Fibroblast of mammary gland (primary cell): ENCODE results near the gene MYLK4.
A peak's percentile ranks its signal among the peaks of the same experiment; 100 is the strongest.

ENCODE experiments used
- DNase-seq: peaks from one replicate; pipeline ENCODE4 v3.0.0-alpha.2; 2010; ENCODE audit warnings: low read depth
- H3K4me3 ChIP-seq: 2 replicates; pipeline ENCODE4 v1.5.1; 2011; ENCODE audit warnings: low read depth, mild to moderate bottlenecking, low read length, moderate library complexity; ENCODE audit not compliant: control insufficient read depth
- TF ChIP-seq, protein P1 (sequence below): conservative IDR thresholded peaks from 2 replicates; pipeline ENCODE4 v1.5.1; 2011; ENCODE audit warnings: low read depth, low read length, inconsistent platforms; ENCODE audit not compliant: control insufficient read depth, insufficient read depth

Gene MYLK4

DNA sequence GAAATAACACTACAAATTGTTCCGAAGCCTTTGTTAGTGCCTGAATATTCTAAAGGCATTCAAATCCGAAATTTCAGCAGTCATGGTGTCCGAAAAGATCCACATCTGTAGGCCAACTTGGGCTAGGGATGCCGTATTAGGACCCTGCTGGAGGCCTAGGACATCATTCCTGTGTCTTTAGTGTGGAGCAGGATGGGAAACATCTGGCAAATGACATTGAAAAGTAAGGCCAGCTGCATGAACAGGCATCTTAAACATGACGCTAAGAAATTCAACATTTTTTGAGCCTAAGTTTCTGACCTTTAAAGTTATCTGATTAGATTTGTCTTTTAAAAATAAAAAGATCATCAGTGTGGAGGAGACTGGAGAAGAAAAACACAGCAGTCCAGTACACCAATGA, 91.3 kb downstream of the MYLK4 start:
- H3K4me3 ChIP-seq: no peak overlapping the region
- TF ChIP-seq, protein P1, sequence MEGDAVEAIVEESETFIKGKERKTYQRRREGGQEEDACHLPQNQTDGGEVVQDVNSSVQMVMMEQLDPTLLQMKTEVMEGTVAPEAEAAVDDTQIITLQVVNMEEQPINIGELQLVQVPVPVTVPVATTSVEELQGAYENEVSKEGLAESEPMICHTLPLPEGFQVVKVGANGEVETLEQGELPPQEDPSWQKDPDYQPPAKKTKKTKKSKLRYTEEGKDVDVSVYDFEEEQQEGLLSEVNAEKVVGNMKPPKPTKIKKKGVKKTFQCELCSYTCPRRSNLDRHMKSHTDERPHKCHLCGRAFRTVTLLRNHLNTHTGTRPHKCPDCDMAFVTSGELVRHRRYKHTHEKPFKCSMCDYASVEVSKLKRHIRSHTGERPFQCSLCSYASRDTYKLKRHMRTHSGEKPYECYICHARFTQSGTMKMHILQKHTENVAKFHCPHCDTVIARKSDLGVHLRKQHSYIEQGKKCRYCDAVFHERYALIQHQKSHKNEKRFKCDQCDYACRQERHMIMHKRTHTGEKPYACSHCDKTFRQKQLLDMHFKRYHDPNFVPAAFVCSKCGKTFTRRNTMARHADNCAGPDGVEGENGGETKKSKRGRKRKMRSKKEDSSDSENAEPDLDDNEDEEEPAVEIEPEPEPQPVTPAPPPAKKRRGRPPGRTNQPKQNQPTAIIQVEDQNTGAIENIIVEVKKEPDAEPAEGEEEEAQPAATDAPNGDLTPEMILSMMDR: no peak
- no peak for DNase-seq

DNA sequence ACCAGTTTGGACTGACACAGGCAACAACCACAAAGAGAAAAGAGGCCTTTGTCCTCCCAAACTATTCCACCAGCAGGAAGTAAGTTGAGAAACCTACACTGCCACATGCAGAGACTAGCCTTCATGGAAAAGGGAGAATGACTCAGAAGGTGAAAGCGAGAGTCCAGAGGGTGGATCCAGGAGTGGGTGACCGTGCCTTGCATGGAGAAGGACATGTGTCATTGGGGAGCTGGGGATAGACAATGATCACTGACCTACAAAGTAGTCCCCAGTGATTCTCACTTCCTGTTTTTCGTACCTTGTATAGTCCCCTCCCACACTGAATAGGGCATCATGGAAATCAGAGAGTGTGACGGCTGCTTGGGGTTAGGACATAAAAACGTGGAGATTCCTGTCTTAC, 91.9 kb downstream of the MYLK4 start:
- peak; percentile 9 for DNase-seq
- TF ChIP-seq, protein P1: no peak
- H3K4me3 ChIP-seq: no peak overlapping the region

DNA sequence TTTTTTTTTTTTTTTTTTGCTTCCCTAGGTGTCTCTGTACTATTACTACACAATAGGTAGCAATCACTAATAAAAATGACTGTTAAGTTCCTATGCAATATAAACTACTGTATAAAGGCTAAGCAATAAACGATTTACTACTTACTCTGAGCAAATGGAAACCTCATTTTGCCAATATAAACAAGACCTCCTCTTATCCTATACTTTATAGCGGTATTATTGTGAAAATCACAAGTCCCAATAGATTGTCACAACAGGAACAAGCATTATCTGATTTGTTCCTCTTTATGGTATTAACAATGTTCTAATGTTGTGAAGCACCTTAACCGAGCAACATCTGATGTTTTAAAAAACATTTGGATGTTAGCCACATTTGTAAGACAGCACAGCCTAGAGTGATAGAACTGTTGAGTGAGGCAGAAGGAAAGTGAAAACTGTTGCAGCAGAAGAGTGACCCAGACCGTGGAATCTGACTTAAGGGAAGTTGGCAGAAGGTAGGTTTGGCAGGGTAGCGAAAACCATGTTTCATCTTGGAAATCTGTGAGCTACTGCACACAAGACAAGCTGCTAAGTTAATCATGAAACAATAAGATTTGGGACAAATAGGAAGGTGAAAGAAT, 94.2 kb downstream of the MYLK4 start:
- H3K4me3 ChIP-seq: no peak overlapping the region
- no peak for DNase-seq
- TF ChIP-seq, protein P1: no peak

DNA sequence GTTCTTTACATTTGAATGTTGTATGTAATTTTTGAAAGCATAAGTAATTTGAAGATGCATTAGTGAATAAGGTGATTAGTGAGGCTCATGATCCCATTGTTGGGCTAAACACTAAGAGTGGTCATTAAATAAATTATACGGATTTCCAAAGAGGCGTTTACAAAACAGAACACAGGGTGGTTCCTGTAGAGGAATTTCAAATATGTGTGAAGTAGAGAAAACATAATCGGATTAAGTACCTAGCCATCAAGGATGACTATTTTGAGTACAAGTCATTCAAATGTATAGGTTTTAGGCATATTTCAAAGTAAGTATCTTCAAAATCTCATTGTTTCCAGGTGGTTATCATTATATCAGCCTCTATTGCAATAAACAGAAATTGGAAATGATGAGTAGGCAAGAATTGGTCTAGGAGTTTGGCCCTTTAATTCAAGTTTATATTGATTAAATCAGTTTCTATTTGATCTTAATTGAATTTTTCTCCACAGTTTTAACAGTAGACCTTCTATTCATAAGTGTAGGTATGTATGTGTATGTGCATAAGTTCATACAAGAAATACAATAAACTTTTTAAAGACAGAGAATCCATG, 94.8 kb downstream of the MYLK4 start:
- no peak for DNase-seq
- TF ChIP-seq, protein P1: no peak
- H3K4me3 ChIP-seq: no peak overlapping the region

DNA sequence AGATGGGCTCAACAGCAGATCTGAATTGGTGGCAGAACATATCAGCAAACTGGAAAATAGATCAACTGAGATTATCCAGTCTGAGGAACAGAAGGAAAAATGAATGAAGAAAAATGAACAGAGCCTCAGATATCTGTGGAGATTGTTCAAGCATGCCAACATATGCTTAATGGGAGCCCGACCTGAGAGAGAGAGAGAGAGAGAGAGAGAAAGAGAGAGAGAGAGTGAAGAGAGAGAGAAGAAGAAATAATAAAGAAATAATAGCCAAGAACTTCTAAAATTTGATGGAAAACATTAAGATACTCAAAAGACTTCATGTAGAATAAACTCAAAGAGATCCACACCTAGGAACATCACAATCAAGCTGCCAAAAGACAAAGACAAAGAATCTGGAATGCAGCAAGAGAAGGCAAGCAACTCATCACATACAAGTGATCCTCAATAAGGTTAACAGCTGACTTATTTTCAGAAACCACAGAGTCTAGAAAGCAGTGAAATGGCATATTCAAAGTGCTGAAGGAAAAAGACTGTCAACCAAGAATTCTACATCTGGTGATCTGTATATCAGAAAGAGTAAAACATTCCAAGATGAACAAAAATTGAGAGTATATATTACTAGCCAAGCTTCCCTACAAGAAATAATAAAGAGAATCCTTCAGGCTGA, 97.2 kb downstream of the MYLK4 start:
- no peak overlapping the region for H3K4me3 ChIP-seq
- no peak for DNase-seq
- TF ChIP-seq, protein P1: no peak

DNA sequence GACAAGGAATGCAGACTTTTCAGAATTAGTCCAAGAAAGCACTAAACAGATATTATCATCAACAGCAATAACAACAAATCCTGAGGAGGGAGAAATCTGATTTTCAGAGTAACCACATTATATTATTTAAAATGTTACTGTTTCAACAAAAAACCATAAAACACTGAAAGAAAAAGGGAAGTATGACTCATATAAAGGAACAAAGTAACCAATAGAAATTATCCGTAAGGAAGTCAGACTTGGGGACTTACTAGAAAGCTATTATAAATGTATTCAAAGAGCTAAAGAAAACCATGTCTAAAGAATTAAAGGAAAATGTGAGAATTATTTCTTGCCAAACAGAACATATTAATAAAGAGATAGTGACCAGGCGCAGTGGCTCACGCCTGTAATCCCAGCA, 98.1 kb downstream of the MYLK4 start:
- H3K4me3 ChIP-seq: no peak overlapping the region
- TF ChIP-seq, protein P1: no peak
- no peak for DNase-seq

DNA sequence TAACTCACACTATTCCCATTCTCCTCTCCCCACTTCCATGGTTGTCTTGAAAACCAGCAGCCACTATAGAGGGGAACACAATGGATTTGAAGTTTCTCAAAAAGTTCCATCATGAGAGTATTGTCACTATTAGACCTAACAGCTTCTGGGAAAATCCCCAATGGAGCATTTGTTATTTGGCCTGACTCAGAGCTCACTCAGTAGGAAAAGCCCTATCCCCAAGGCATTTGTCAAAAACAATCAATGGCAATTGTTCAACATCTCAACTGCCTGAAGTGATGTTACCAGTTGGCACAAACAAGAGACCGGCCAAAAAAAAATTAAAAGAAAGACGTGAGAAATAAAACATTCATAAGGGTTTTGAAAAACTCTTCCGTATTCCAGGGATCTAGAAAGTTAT, 98.8 kb downstream of the MYLK4 start:
- H3K4me3 ChIP-seq: no peak overlapping the region
- no peak for DNase-seq
- TF ChIP-seq, protein P1: no peak
